AG09309 (cell line): ENCODE measurements around the gene MED22.
"Not testable (repeated sequence)": the region's sequence is repeated elsewhere in the genome, so short reads cannot be mapped to it uniquely, and the experiment has no call there.

Experiments
- DNase-seq: peaks from one replicate; pipeline ENCODE4 v3.0.0-alpha.2; 2010; ENCODE audit warnings: low read depth
- H3K4me3 ChIP-seq: 2 replicates; pipeline ENCODE4 v1.5.1; 2011; ENCODE audit warnings: mild to moderate bottlenecking, low read depth, low read length, moderate library complexity; ENCODE audit not compliant: control insufficient read depth
- CTCF ChIP-seq: IDR thresholded peaks from 2 replicates; pipeline ENCODE4 v1.5.1; 2011; ENCODE audit warnings: mild to moderate bottlenecking, low read depth, low read length, inconsistent platforms; ENCODE audit not compliant: insufficient read depth, control insufficient read depth; ENCODE audit errors: missing control alignments

Gene MED22

DNA sequence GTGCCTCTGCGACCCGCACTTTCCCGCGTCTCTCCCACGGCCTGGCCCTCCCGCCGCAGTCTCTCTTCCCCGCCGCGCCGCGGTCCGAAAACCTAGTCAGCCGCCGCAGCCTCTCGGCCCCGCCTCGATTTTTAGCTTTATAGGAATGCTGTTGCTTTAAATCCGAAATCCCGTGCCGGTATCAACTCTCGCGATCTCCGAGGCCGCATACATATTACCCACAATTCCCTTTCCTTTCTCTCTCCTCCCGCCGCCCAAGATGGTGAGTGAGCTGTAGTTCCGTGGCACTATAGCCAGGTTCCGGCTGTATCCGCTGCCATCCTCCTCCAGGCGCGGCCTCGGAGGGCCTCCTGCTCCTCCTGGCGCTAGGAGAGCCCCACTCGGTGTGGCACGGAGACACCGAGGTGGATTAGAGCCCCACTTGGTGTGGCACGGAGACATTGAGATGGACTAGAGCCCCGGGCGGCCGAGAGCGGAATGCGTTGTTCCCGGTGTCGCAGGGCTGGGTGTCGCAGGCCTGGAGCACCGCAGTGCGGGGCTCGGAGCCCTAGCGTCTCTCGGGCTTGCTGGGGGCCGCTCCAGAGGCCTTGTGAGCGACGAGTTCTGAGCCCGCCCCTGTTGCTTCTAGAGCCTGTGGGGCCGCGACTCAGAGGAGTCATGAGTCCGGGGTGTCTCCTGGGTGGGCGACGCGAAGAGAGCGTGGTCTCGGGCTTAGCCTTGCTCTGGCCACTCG lies at the start of gene MED22, which contains the start of gene RPL7A:
TSS of gene MED22 (minus strand) at position 147 of the 733 bp plus-strand sequence. CDS start 1,469 bp downstream, outside the sequence.
TSS of gene RPL7A (plus strand) at position 234 of the 733 bp plus-strand sequence. CDS start at position 260, 26 bp downstream.
- peak; percentile 84 for DNase-seq
- no peak for TF ChIP-seq CTCF
- peak within 1 kb of the TSS; percentile 91 for H3K4me3 ChIP-seq

DNA sequence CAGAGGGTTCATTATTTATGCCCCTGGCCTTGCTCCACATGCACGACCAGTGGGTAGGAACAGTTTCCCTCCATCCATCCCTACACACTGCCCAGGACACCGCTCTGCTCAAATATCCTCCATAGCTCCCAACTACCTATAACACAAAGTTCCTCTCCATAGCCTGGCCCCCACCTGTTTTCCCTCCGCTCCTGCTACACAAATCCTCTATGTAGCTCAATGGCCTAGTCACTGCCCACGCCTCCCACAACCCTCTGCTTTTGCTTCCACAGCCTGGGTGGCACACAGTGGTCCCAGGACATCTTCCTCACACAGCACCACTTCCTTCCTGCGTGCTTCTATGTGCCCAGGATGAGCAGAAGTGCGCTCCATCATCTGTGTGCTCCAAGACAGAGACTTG lies 49.4 kb upstream of the MED22 start:
- no peak for TF ChIP-seq CTCF
- H3K4me3 ChIP-seq: no peak overlapping the region
- no peak for DNase-seq

GRCh38 chr9:133396952-133397351 lies 49.0 kb upstream of the MED22 start:
- DNase-seq: no peak

DNA sequence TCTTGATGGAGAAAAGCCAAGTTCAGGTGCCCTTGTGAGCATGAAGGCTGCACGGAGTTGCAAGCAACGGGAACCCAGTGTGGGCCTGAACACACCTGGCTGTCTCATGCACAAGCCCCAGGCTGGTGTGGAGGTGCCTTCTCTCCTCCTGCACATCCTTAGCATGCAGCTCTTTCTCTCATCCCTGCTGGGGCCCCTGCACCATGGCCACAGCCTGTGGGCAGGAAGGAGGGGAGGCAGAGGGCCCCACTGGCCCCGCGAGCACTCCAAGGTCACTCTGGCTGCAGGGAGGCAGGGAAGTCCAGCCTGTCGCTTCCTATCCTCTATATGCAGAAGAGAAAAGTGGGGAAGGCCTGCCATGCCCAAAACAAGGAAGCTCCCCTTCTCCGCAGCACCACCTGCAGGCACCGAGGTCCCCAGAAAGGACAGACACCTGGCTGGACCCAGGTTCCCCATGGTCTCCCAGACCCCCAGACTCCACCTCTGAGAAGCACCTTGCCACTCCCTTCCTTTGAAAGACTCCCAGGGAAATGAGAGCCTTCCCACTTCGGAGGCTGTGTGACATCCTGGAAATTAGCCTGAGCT lies 46.8 kb upstream of the MED22 start:
- no peak overlapping the region for H3K4me3 ChIP-seq
- DNase-seq: no peak
- TF ChIP-seq CTCF: no peak

More at GRCh38 chr9:133396952-133397351, 49.0 kb upstream of the MED22 start:
- peak; percentile 40 for TF ChIP-seq CTCF
- H3K4me3 ChIP-seq: no peak overlapping the region

- TF ChIP-seq CTCF: no peak
- H3K4me3 ChIP-seq: no peak overlapping the region
- no peak for DNase-seq
Measured at GRCh38 chr9:133393399-133393798, 45.5 kb upstream of the MED22 start.

GRCh38 chr9:133392308-133392707 lies 44.4 kb upstream of the MED22 start:
- not testable (repeated sequence) for DNase-seq, H3K4me3 ChIP-seq

DNA sequence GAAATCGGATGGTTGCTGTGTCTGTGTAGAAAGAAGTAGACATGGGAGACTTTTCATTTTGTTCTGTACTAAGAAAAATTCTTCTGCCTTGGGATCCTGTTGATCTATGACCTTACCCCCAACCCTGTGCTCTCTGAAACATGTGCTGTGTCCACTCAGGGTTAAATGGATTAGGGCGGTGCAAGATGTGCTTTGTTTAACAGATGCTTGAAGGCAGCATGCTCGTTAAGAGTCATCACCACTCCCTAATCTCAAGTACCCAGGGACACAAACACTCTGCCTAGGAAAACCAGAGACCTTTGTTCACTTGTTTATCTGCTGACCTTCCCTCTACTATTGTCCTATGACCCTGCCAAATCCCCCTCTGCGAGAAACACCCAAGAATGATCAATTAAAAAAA lies 43.5 kb upstream of the MED22 start:
- DNase-seq, H3K4me3 ChIP-seq: not testable (repeated sequence)

DNA sequence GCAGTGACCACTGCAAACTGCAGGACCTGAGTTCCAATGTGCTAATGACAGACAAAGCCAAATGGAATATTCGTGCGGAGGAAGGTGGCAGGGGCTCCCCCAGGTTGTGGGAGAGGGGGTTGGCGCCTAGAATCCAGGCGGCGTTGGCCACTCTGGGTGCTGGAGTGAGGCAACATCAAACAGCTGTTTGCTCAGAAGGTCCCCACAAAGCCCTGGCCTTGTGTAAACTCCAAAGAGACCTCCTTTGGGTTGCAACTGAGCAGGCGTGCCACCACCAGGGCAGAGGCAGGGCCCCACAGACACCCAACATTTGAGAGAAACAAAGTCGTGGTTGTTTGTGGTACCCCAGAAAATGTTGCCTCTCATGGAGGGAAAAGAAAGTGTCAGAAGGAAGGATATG lies 42.8 kb upstream of the MED22 start:
- DNase-seq: no peak
- H3K4me3 ChIP-seq: no peak overlapping the region

More for the DNA sequence above, 42.8 kb upstream of the MED22 start:
- TF ChIP-seq CTCF: no peak
